Epithelial cell of proximal tubule (primary cell): ENCODE data around the gene TLCD2. TPM values are rescaled to one million over a fixed set of nuclear protein-coding genes. Genes with fewer than 3 reads are reported as not detected.
"Not testable (repeated sequence)": the region's sequence is repeated elsewhere in the genome, so short reads cannot be mapped to it uniquely, and the experiment has no call there.

ENCODE experiments used
- DNase-seq: peaks from one replicate; pipeline ENCODE4 v3.0.0-alpha.2; 2011; ENCODE audit warnings: low read depth
- H3K4me3 ChIP-seq: 2 replicates; pipeline ENCODE4 v1.5.1; 2011; ENCODE audit warnings: low read depth, mild to moderate bottlenecking, low read length
- CTCF ChIP-seq: conservative IDR thresholded peaks from 2 replicates; pipeline ENCODE4 v1.5.1; 2012; ENCODE audit warnings: low read depth, mild to moderate bottlenecking, low read length
- total RNA-seq: library from RNA; depleted of rRNA; stranded (reverse); fragments of >200 nt; gene quantifications from 2 replicates; pipeline ENCODE4 v1.2.3, GENCODE V29; 2015

The TLCD2 gene
- total RNA-seq, 1 donor from 2014 or later, result 1.4 TPM

- DNase-seq, result no peak
- no peak overlapping the region for H3K4me3 ChIP-seq
- no peak for TF ChIP-seq CTCF
Observed at GRCh38 chr17:1673041-1673785, 37.0 kb downstream of the TLCD2 start.

- H3K4me3 ChIP-seq, DNase-seq: not testable (repeated sequence)
Observed at GRCh38 chr17:1663934-1664333, 46.2 kb downstream of the TLCD2 start.

GRCh38 chr17:1661045-1661444, 49.1 kb downstream of the TLCD2 start:
- DNase-seq, result no peak
- no peak for TF ChIP-seq CTCF
- no peak overlapping the region for H3K4me3 ChIP-seq

- no peak for TF ChIP-seq CTCF
- H3K4me3 ChIP-seq, result no peak overlapping the region
Observed at GRCh38 chr17:1658100-1658499, 52.1 kb downstream of the TLCD2 start.

GRCh38 chr17:1653735-1654134, 56.4 kb downstream of the TLCD2 start:
- TF ChIP-seq CTCF, result no peak
- no peak overlapping the region for H3K4me3 ChIP-seq
- DNase-seq, result no peak

More at GRCh38 chr17:1658100-1658499, 52.1 kb downstream of the TLCD2 start:
- DNase-seq, result no peak

GRCh38 chr17:1652794-1653193, 57.4 kb downstream of the TLCD2 start:
- not testable (repeated sequence) for H3K4me3 ChIP-seq, DNase-seq

Other genes with a start within 250 kb of the TLCD2 start
- gene MYO1C, start 217.7 kb downstream of the TLCD2 start, total RNA-seq, result 94.7 and 120 TPM in 2 replicates
- 10.7 and 27.3 TPM in 2 replicates for gene INPP5K, start 193.8 kb downstream of the TLCD2 start, total RNA-seq
- 25.9 and 32.5 TPM in 2 replicates for gene PITPNA, start 147.6 kb downstream of the TLCD2 start, total RNA-seq
- gene SLC43A2, start 81.5 kb downstream of the TLCD2 start, total RNA-seq, result 2.3 and 12.9 TPM in 2 replicates
- 14.5 and 19.8 TPM in 2 replicates for gene SCARF1, start 64.6 kb downstream of the TLCD2 start, total RNA-seq
- gene RILP, start 60.5 kb downstream of the TLCD2 start, total RNA-seq, result 18.2 and 21.4 TPM in 2 replicates
- gene PRPF8, start 25.5 kb downstream of the TLCD2 start, total RNA-seq, result 119 and 161 TPM in 2 replicates
- gene WDR81, start 14.3 kb upstream of the TLCD2 start, total RNA-seq, result 17.4 and 20.9 TPM in 2 replicates
- gene SERPINF2, start 32.5 kb upstream of the TLCD2 start, total RNA-seq, result 0.07 and 0.92 TPM in 2 replicates
- gene SERPINF1, start 51.7 kb upstream of the TLCD2 start, total RNA-seq, result 3.0 and 5.4 TPM in 2 replicates
- 4.6 and 10.5 TPM in 2 replicates for gene SMYD4, start 119.5 kb upstream of the TLCD2 start, total RNA-seq
- 28.5 and 33.4 TPM in 2 replicates for gene RPA1, start 119.6 kb upstream of the TLCD2 start, total RNA-seq